Kidney (tissue), 14 donors: Measurements from ENCODE around the gene MYO19. TPM values are rescaled to one million over a fixed set of nuclear protein-coding genes. Genes with fewer than 3 reads are reported as not detected.

Source experiments
- DNase-seq, 5 donors: peaks; one replicate each; pipeline ENCODE4 v3.0.0-alpha.2; 2013 to 2020
- FAIRE-seq: peaks from 2 replicates; lab custom pipeline; 2012; peaks lifted over from hg19 to GRCh38; lab: Jason Lieb, UNC
- H3K27ac ChIP-seq, 2 donors: one replicate each; pipeline ENCODE4 v1.7.0; 2013; ENCODE audit warnings: low read depth in 2 of 2, low read length in 2 of 2, inconsistent platforms in 1 of 2
- H3K27me3 ChIP-seq: one replicate; pipeline ENCODE4 v1.7.1; 2013; ENCODE audit warnings: low read length, inconsistent platforms; ENCODE audit not compliant: control insufficient read depth, insufficient read depth
- H3K36me3 ChIP-seq, 3 donors: one replicate each; pipeline versions ENCODE4 v1.7.0 to v1.7.1; 2013; ENCODE audit warnings: low read length in 3 of 3, control low read depth in 1 of 3, inconsistent platforms in 1 of 3; ENCODE audit not compliant: insufficient read depth in 3 of 3, control insufficient read depth in 2 of 3
- H3K4me1 ChIP-seq, 3 donors: one replicate each; pipeline versions ENCODE4 v1.7.0 to v1.7.1; 2013; ENCODE audit warnings: low read length in 3 of 3, inconsistent platforms in 1 of 3, low read depth in 1 of 3; ENCODE audit not compliant: control insufficient read depth in 2 of 3, insufficient read depth in 2 of 3
- H3K4me3 ChIP-seq, 3 donors: one replicate each; pipeline versions ENCODE4 v1.7.0 to v1.8.1; 2013; ENCODE audit warnings: low read length in 3 of 3, control low read depth in 1 of 3, inconsistent platforms in 1 of 3
- H3K9ac ChIP-seq, 3 donors: one replicate each; pipeline versions ENCODE4 v1.7.0 to v1.7.1; 2013; ENCODE audit warnings: low read length in 3 of 3, control low read depth in 1 of 3, inconsistent platforms in 1 of 3
- H3K9me3 ChIP-seq, 3 donors: one replicate each; pipeline versions ENCODE4 v1.7.0 to v1.7.1; 2013; ENCODE audit warnings: low read length in 3 of 3, control low read depth in 1 of 3, inconsistent platforms in 1 of 3; ENCODE audit not compliant: control insufficient read depth in 2 of 3, insufficient read depth in 1 of 3
- CTCF ChIP-seq: IDR thresholded peaks from 3 replicates; pipeline ENCODE4 v1.5.1; 2012; ENCODE audit warnings: mild to moderate bottlenecking, moderate library complexity, borderline replicate concordance; ENCODE audit not compliant: insufficient read depth; ENCODE audit errors: extremely low read depth
- intact Hi-C: fragments of 100-400 bp; cut with DNase I; formaldehyde crosslinking; loops from one replicate; pipeline ENCODE4 v1.11.1; 2022
- polyA plus RNA-seq: library from polyadenylated mRNA; stranded (reverse); fragments of 350-450 nt; fragmentation: Illumina TruSeq; extraction: RNeasy Lipid Tissue Mini Kit (QIAGEN cat#74804); gene quantifications from one replicate; pipeline ENCODE4 v1.2.3, GENCODE V29; 2014; ENCODE audit warnings: low read depth, low replicate concordance; ENCODE audit not compliant: insufficient read depth
- total RNA-seq: library from RNA; stranded (reverse); fragmentation: NEBNext Ultra II Directional; extraction: Animal tissue kit (Norgen Biotek cat#: 25700); gene quantifications from one replicate; pipeline ENCODE4 v1.2.1, GENCODE V29; 2021
- donor health status: control.
- donor health status: control.
- donor health status: control.
- donor health status: control.
- donor health status: control.
- donor health status: DM: yes; HTN: yes; CAD: no.
- donor health status: Normal renal cell carcinoma (clear cell type).

MYO19 gene
- total and polyA plus RNA-seq, 2 donors from 2014 or later = 28.9 to 74.7 TPM

GRCh38 chr17:36507266-36507665 is 27.4 kb downstream of the MYO19 start:
- no peak overlapping the region for H3K27ac ChIP-seq
- no peaks in the 10 kb centered on the region for H3K9me3 ChIP-seq
- TF ChIP-seq CTCF = no peak
- H3K4me3 ChIP-seq = no peak overlapping the region
- no peak for DNase-seq
- H3K4me1 ChIP-seq = no peaks in the 10 kb centered on the region
- intact Hi-C loops = no loop called here
- FAIRE-seq = no peak
- H3K9ac ChIP-seq = no peak overlapping the region
- H3K27me3 ChIP-seq = no peaks in the 10 kb centered on the region
- peaks cover 0 to 22% (median 19%) of the 10 kb centered on the region in 3 donors for H3K36me3 ChIP-seq

- Histone ChIP-seq H3K36me3 (peaks cover 0 to 22% (median 19%) of the 10 kb centered on the region in 3 donors), H3K4me1 (no peaks in the 10 kb centered on the region), H3K9me3 (no peaks in the 10 kb centered on the region), H3K27ac (no peak overlapping the region), H3K27me3 (no peaks in the 10 kb centered on the region), H3K4me3 (no peak overlapping the region), H3K9ac (no peak overlapping the region)
- intact Hi-C loops = no loop called here
- FAIRE-seq = no peak
- TF ChIP-seq CTCF = no peak
- DNase-seq = no peak
Measured at GRCh38 chr17:36506831-36507230, 27.8 kb downstream of the MYO19 start.

- intact Hi-C loops = no loop called here
- no peak overlapping the region for H3K4me3 ChIP-seq
- DNase-seq = no peak
- no peak for TF ChIP-seq CTCF
- no peaks in the 10 kb centered on the region for H3K4me1 ChIP-seq
- FAIRE-seq = no peak
- no peaks in the 10 kb centered on the region for H3K9me3 ChIP-seq
- no peaks in the 10 kb centered on the region for H3K27me3 ChIP-seq
- no peak overlapping the region for H3K9ac ChIP-seq
- no peak overlapping the region for H3K27ac ChIP-seq
- peaks cover 0 to 22% (median 19%) of the 10 kb centered on the region in 3 donors for H3K36me3 ChIP-seq
Measured at GRCh38 chr17:36506249-36506826, 28.3 kb downstream of the MYO19 start.

GRCh38 chr17:36505171-36505570 is 29.5 kb downstream of the MYO19 start:
- intact Hi-C loops = no loop called here
- DNase-seq (peak in 1 of 5 donors; percentile 50), FAIRE-seq (no peak)
- no peak overlapping the region for H3K27ac ChIP-seq
- H3K27me3 ChIP-seq = no peaks in the 10 kb centered on the region
- TF ChIP-seq CTCF = no peak
- no peaks in the 10 kb centered on the region for H3K4me1 ChIP-seq
- no peak overlapping the region for H3K9ac ChIP-seq
- peaks cover 0 to 25% (median 19%) of the 10 kb centered on the region in 3 donors for H3K36me3 ChIP-seq
- H3K4me3 ChIP-seq = no peak overlapping the region
- no peaks in the 10 kb centered on the region for H3K9me3 ChIP-seq
